GM23338 (cell line): ENCODE results near the gene IGLL5. TPM values are rescaled to one million over a fixed set of nuclear protein-coding genes. Genes with fewer than 3 reads are reported as not detected.

ENCODE experiments used
- ATAC-seq: fragments of 200-7000 bp; cut with Tn5 transposase; 3 replicates; pipeline ENCODE4 v1.9.1; 2020
- DNase-seq: peaks from one replicate; pipeline ENCODE4 v3.0.0-alpha.2; 2015; ENCODE audit warnings: low spot score
- H2AFZ ChIP-seq: fragments of 200-600 bp; sonication (generic); 2 replicates; pipeline ENCODE4 v1.8.0; 2016; ENCODE audit warnings: antibody characterized with exemption, mild to moderate bottlenecking, moderate library complexity
- H3F3A ChIP-seq: fragments of 200-600 bp; sonication (generic); replicated peaks from 2 replicates; pipeline ENCODE4 v1.8.0; 2017; ENCODE audit warnings: antibody characterized with exemption, mixed run types, low read depth
- H3K27ac ChIP-seq: fragments of 200-600 bp; sonication (generic); 2 replicates; pipeline ENCODE4 v1.6.1; 2016; ENCODE audit warnings: low read depth
- H3K27me3 ChIP-seq: fragments of 200-600 bp; sonication (generic); 2 replicates; pipeline ENCODE4 v1.8.0; 2016; ENCODE audit warnings: mild to moderate bottlenecking, mixed run types, moderate library complexity; ENCODE audit not compliant: insufficient read depth
- H3K36me3 ChIP-seq: fragments of 200-600 bp; sonication (generic); 2 replicates; pipeline ENCODE4 v1.8.0; 2016; ENCODE audit warnings: mild to moderate bottlenecking; ENCODE audit not compliant: insufficient read depth
- H3K4me1 ChIP-seq: fragments of 200-600 bp; sonication (generic); 2 replicates; pipeline ENCODE4 v1.8.0; 2016; ENCODE audit warnings: mild to moderate bottlenecking, moderate library complexity; ENCODE audit not compliant: insufficient read depth
- H3K4me2 ChIP-seq: fragments of 200-600 bp; sonication (generic); 2 replicates; pipeline ENCODE4 v1.7.1; 2017; ENCODE audit warnings: mixed run types
- H3K4me3 ChIP-seq: fragments of 200-600 bp; sonication (generic); 2 replicates; pipeline ENCODE4 v1.6.1; 2016; ENCODE audit warnings: mixed run types
- H3K79me2 ChIP-seq: fragments of 200-600 bp; sonication (generic); replicated peaks from 2 replicates; pipeline ENCODE4 v1.8.0; 2017; ENCODE audit warnings: mild to moderate bottlenecking; ENCODE audit not compliant: insufficient read depth
- H3K9me2 ChIP-seq: fragments of 200-600 bp; sonication (generic); 2 replicates; pipeline ENCODE4 v1.8.0; 2017; ENCODE audit not compliant: insufficient read depth
- H4K20me1 ChIP-seq: fragments of 200-600 bp; sonication (generic); replicated peaks from 2 replicates; pipeline ENCODE4 v1.8.0; 2017; ENCODE audit warnings: mild to moderate bottlenecking; ENCODE audit not compliant: insufficient read depth
- H3K27ac Mint-ChIP-seq: 2 replicates; pipeline ENCODE4 v1.8.0; 2020; ENCODE audit warnings: inconsistent platforms, mild to moderate bottlenecking, moderate library complexity, mixed read lengths
- H3K27me3 Mint-ChIP-seq: 3 replicates; pipeline ENCODE4 v1.8.0; 2022; ENCODE audit warnings: low read depth, mild to moderate bottlenecking, moderate library complexity, mixed read lengths, inconsistent platforms; ENCODE audit not compliant: insufficient read depth, poor library complexity
- H3K36me3 Mint-ChIP-seq: 3 replicates; pipeline ENCODE4 v1.8.0; 2021; ENCODE audit warnings: low read depth, mild to moderate bottlenecking, inconsistent platforms, moderate library complexity, mixed read lengths
- H3K4me1 Mint-ChIP-seq: 3 replicates; pipeline ENCODE4 v1.8.0; 2020; ENCODE audit warnings: mild to moderate bottlenecking, inconsistent platforms, mixed read lengths
- H3K4me3 Mint-ChIP-seq: 3 replicates; pipeline ENCODE4 v1.8.0; 2021; ENCODE audit warnings: moderate library complexity, mild to moderate bottlenecking, inconsistent platforms, mixed read lengths
- H3K9me3 Mint-ChIP-seq: 3 replicates; pipeline ENCODE4 v1.8.0; 2020; ENCODE audit warnings: moderate library complexity, mild to moderate bottlenecking, inconsistent platforms, mixed read lengths
- CREB1 ChIP-seq: fragments of 250-450 bp; sonication (Bioruptor Pico); IDR thresholded peaks from 2 replicates; pipeline ENCODE4 v1.5.0; 2020; ENCODE audit warnings: low read depth, mild to moderate bottlenecking, moderate library complexity
- ETS1 ChIP-seq: IDR thresholded peaks from 2 replicates; pipeline ENCODE4 v1.6.1; 2016; ENCODE audit warnings: antibody characterized with exemption
- EZH2 ChIP-seq: fragments of 200-600 bp; sonication (generic); IDR thresholded peaks from one replicate; pipeline ENCODE4 v1.8.0; 2017; ENCODE audit warnings: antibody characterized with exemption, mild to moderate bottlenecking, low read depth; ENCODE audit not compliant: unreplicated experiment
- EZH2phosphoT487 ChIP-seq: fragments of 200-600 bp; sonication (generic); IDR thresholded peaks from one replicate; pipeline ENCODE4 v1.8.1; 2018; ENCODE audit warnings: antibody characterized with exemption; ENCODE audit not compliant: unreplicated experiment
- JUNB ChIP-seq: IDR thresholded peaks from one replicate; pipeline ENCODE4 v1.6.1; 2016; ENCODE audit warnings: antibody characterized with exemption; ENCODE audit not compliant: unreplicated experiment
- NANOG ChIP-seq: IDR thresholded peaks from 2 replicates; pipeline ENCODE4 v1.6.1; 2016; ENCODE audit warnings: antibody characterized with exemption, borderline replicate concordance
- POLR2AphosphoS5 ChIP-seq: IDR thresholded peaks from 2 replicates; pipeline ENCODE4 v1.6.1; 2016; ENCODE audit warnings: antibody characterized with exemption, low read depth
- STAT1 ChIP-seq: IDR thresholded peaks from one replicate; pipeline ENCODE4 v1.6.1; 2016; ENCODE audit warnings: antibody characterized with exemption; ENCODE audit not compliant: unreplicated experiment
- ZNF114 ChIP-seq: fragments of 250-450 bp; sonication (Bioruptor Pico); IDR thresholded peaks from 2 replicates; pipeline ENCODE4 v1.5.0; 2020; ENCODE audit warnings: mild to moderate bottlenecking, moderate library complexity
- ZNF331 ChIP-seq: fragments of 250-450 bp; sonication (Bioruptor Pico); IDR thresholded peaks from 2 replicates; pipeline ENCODE4 v1.5.0; 2020; ENCODE audit warnings: low read depth, mild to moderate bottlenecking, moderate library complexity
- ZNF462 ChIP-seq: fragments of 250-450 bp; sonication (Bioruptor Pico); IDR thresholded peaks from 2 replicates; pipeline ENCODE4 v1.5.0; 2020; ENCODE audit warnings: mild to moderate bottlenecking, moderate library complexity
- polyA plus RNA-seq: library from polyadenylated mRNA; unstranded; fragments of >200 nt; fragmentation: Nextera tagmentation; extraction: Ambion mirVana; gene quantifications from 2 replicates; pipeline ENCODE4 v1.2.1, GENCODE V29; 2016
- total RNA-seq: library from RNA; depleted of rRNA; stranded (reverse); fragments of >200 nt; shearing (Covaris generic); gene quantifications from 2 replicates; pipeline ENCODE4 v1.2.3, GENCODE V29; 2014
- TF ChIP-seq, protein P1 (sequence below): IDR thresholded peaks from one replicate; pipeline ENCODE4 v1.6.1; 2018; ENCODE audit warnings: antibody characterized with exemption; ENCODE audit not compliant: unreplicated experiment
- TF ChIP-seq, protein P2 (sequence below), 2 experiments: fragments of 200-600 bp in 1 of 2; sonication (generic) in 1 of 2; conservative IDR thresholded peaks; 2 replicates each; pipeline versions ENCODE4 v1.5.1 to v1.6.1; 2016 to 2017; ENCODE audit warnings: antibody characterized with exemption in 2 of 2, low read depth in 2 of 2, mild to moderate bottlenecking in 2 of 2, moderate library complexity in 1 of 2

Gene IGLL5
- total and polyA plus RNA-seq, 2 experiments from 2014 or later = not detected

- Mint-ChIP-seq H3K4me3 (no peak overlapping the region), H3K27ac (no peak overlapping the region), H3K27me3 (peaks cover 45% of the 10 kb centered on the region), H3K9me3 (no peaks in the 10 kb centered on the region), H3K4me1 (peaks cover 18% of the 10 kb centered on the region), H3K36me3 (no peaks in the 10 kb centered on the region)
- no peaks in the 10 kb centered on the region for H3F3A ChIP-seq
- no peak overlapping the region for H3K27ac ChIP-seq
- 0 out of 2 replicates have a peak, but pooled peaks cover 6% of the 10 kb centered on the region for H3K4me1 ChIP-seq
- no peaks in the 10 kb centered on the region for H3K36me3 ChIP-seq
- H2AFZ ChIP-seq = no peak overlapping the region
- ATAC-seq = no peak
- no peak for TF ChIP-seq ETS1
- TF ChIP-seq STAT1 = no peak
- TF ChIP-seq ZNF331 (CRISPR knock-in tag) = no peak
- TF ChIP-seq, protein P1, sequence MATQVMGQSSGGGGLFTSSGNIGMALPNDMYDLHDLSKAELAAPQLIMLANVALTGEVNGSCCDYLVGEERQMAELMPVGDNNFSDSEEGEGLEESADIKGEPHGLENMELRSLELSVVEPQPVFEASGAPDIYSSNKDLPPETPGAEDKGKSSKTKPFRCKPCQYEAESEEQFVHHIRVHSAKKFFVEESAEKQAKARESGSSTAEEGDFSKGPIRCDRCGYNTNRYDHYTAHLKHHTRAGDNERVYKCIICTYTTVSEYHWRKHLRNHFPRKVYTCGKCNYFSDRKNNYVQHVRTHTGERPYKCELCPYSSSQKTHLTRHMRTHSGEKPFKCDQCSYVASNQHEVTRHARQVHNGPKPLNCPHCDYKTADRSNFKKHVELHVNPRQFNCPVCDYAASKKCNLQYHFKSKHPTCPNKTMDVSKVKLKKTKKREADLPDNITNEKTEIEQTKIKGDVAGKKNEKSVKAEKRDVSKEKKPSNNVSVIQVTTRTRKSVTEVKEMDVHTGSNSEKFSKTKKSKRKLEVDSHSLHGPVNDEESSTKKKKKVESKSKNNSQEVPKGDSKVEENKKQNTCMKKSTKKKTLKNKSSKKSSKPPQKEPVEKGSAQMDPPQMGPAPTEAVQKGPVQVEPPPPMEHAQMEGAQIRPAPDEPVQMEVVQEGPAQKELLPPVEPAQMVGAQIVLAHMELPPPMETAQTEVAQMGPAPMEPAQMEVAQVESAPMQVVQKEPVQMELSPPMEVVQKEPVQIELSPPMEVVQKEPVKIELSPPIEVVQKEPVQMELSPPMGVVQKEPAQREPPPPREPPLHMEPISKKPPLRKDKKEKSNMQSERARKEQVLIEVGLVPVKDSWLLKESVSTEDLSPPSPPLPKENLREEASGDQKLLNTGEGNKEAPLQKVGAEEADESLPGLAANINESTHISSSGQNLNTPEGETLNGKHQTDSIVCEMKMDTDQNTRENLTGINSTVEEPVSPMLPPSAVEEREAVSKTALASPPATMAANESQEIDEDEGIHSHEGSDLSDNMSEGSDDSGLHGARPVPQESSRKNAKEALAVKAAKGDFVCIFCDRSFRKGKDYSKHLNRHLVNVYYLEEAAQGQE = no peak
- no peak for TF ChIP-seq CREB1
- TF ChIP-seq NANOG = no peak
- TF ChIP-seq, protein P2, sequence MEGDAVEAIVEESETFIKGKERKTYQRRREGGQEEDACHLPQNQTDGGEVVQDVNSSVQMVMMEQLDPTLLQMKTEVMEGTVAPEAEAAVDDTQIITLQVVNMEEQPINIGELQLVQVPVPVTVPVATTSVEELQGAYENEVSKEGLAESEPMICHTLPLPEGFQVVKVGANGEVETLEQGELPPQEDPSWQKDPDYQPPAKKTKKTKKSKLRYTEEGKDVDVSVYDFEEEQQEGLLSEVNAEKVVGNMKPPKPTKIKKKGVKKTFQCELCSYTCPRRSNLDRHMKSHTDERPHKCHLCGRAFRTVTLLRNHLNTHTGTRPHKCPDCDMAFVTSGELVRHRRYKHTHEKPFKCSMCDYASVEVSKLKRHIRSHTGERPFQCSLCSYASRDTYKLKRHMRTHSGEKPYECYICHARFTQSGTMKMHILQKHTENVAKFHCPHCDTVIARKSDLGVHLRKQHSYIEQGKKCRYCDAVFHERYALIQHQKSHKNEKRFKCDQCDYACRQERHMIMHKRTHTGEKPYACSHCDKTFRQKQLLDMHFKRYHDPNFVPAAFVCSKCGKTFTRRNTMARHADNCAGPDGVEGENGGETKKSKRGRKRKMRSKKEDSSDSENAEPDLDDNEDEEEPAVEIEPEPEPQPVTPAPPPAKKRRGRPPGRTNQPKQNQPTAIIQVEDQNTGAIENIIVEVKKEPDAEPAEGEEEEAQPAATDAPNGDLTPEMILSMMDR (conservative IDR thresholded peaks at IDR 0.05; ENCODE audit: low read depth in 2 of 2) = no peak
- TF ChIP-seq EZH2phosphoT487 = no peak
- no peak for TF ChIP-seq JUNB
- no peak for TF ChIP-seq POLR2AphosphoS5
- TF ChIP-seq EZH2 = no peak
- TF ChIP-seq ZNF114 (CRISPR knock-in tag) = no peak
- no peak for TF ChIP-seq ZNF462 (CRISPR knock-in tag)
- H3K9me2 ChIP-seq = no peaks in the 10 kb centered on the region
- no peak overlapping the region for H3K4me3 ChIP-seq
- H3K4me2 ChIP-seq = no peak overlapping the region
- no peak for DNase-seq
- H4K20me1 ChIP-seq = no peaks in the 10 kb centered on the region
- peaks cover 59% of the 10 kb centered on the region for H3K27me3 ChIP-seq
- H3K79me2 ChIP-seq = no peaks in the 10 kb centered on the region
Measured at GRCh38 chr22:22923930-22924329, 36.3 kb downstream of the IGLL5 start.
